ENCODE data around the gene TYW1. TPM values are rescaled to one million over a fixed set of nuclear protein-coding genes. Genes with fewer than 3 reads are reported as not detected.

TYW1 gene
- total and polyA plus RNA-seq, 2 of the 4 experiments (the other 2 are of a cell fraction), result 10.7 to 23.7 TPM

- H3K9ac ChIP-seq (ENCODE audit: low read depth, low read length), result no peak overlapping the region
- no peak overlapping the region for H3K23ac ChIP-seq (ENCODE audit: low read depth, low read length)
- TF ChIP-seq ELK1 (IDR thresholded peaks at IDR 0.05; ENCODE audit: borderline replicate concordance, low read depth, low read length), result no peak
- no peak for TF ChIP-seq MAZ (IDR thresholded peaks at IDR 0.05; ENCODE audit: borderline replicate concordance, low read depth, low read length)
- TF ChIP-seq FOS (IDR thresholded peaks at IDR 0.05; ENCODE audit: low read depth, low read length), result no peak
- TF ChIP-seq RFX5 (IDR thresholded peaks at IDR 0.05; ENCODE audit: low read depth, low read length), result no peak
- no peak for TF ChIP-seq MXI1 (IDR thresholded peaks at IDR 0.05; ENCODE audit: borderline replicate concordance, low read depth, low read length)
- TF ChIP-seq CEBPB (IDR thresholded peaks at IDR 0.05; ENCODE audit: low read depth, low read length), result no peak
- no peak for TF ChIP-seq CHD1 (IDR thresholded peaks at IDR 0.05; ENCODE audit: low read depth, low read length)
- no peak for TF ChIP-seq CTCF (conservative IDR thresholded peaks at IDR 0.05; ENCODE audit: low read depth, low read length)
- no peak for TF ChIP-seq MAFK (IDR thresholded peaks at IDR 0.05; ENCODE audit: low read depth, low read length)
- TF ChIP-seq BHLHE40 (IDR thresholded peaks at IDR 0.05; ENCODE audit: low read depth, low read length), result no peak
- BruUV-seq (replicated peaks), result no TSS peak
- H2AK5ac ChIP-seq (ENCODE audit: low read depth, low read length), result no peak overlapping the region
- dilution Hi-C loops (cut with HindIII; ENCODE audit: low sequenced_read_pairs, unreplicated experiment) (no loop called here), in situ Hi-C loops (cut with MboI; ENCODE audit: low sequenced_read_pairs) (no loop called here), intact Hi-C loops (cut with micrococcal nuclease) (no loop called here)
- POLR2A ChIA-PET (ENCODE audit: unreplicated experiment), result no interaction called here
- ATAC-seq (ENCODE audit: low read depth) (no peak), DNase-seq (no peak)
- H4K8ac ChIP-seq (ENCODE audit: low read depth in 2 of 2, low read length in 2 of 2), result no peak overlapping the region
- H3K27me3 ChIP-seq (ENCODE audit: control insufficient read depth, insufficient read depth, low read length), result no peaks in the 10 kb centered on the region
- peaks cover 3% of the 10 kb centered on the region; the same call in 1 of the 2 replicates for H3K9me1 ChIP-seq (ENCODE audit: insufficient read depth, low read length)
- H3K4ac ChIP-seq (ENCODE audit: low read depth, low read length), result no peak overlapping the region
- no peak overlapping the region for H4K91ac ChIP-seq (ENCODE audit: insufficient read depth, low read depth, low read length)
- H2AFZ ChIP-seq (replicated peaks; ENCODE audit: low read length, poor library complexity), result no peak overlapping the region
- H4K20me1 ChIP-seq (ENCODE audit: insufficient read depth, low read length), result no peaks in the 10 kb centered on the region; the same call in 1 of the 2 replicates
- no peak overlapping the region for H3K27ac ChIP-seq (ENCODE audit: insufficient read depth, low read length)
- no peak overlapping the region for H4K5ac ChIP-seq (ENCODE audit: low read depth, low read length)
- no peak overlapping the region for H2AK9ac ChIP-seq (replicated peaks; ENCODE audit: low read depth, low read length, poor library complexity)
- CTCF ChIA-PET, result no interaction called here
- H3K36me3 ChIP-seq (ENCODE audit: control insufficient read depth, insufficient read depth, low read length), result peaks cover 22% of the 10 kb centered on the region
- H3K14ac ChIP-seq (replicated peaks; ENCODE audit: low read depth, low read length), result no peak overlapping the region
- H3K9me3 ChIP-seq (ENCODE audit: control insufficient read depth, insufficient read depth, low read length), result no peaks in the 10 kb centered on the region
- H2BK20ac ChIP-seq (ENCODE audit: low read depth, low read length), result no peak overlapping the region
- no peak overlapping the region for H3K4me3 ChIP-seq (ENCODE audit: insufficient read depth, low read depth, low read length)
- no peaks in the 10 kb centered on the region; the same call in 1 of the 2 replicates for H3K4me1 ChIP-seq (ENCODE audit: control insufficient read depth, insufficient read depth, low read length)
- 100% methylated on average over 1 of the region's 3 CpGs; no CpG with 5 or more reads in 1 of the 2 experiments for WGBS, 2 experiments (ENCODE audit: extremely low coverage in 2 of 2, insufficient read length in 1 of 2)
- no peak overlapping the region for H3K56ac ChIP-seq (ENCODE audit: extremely low read depth, insufficient read depth, low read length)
- no peak overlapping the region for H2BK5ac ChIP-seq (ENCODE audit: low read depth, low read length, poor library complexity, severe bottlenecking)
- no peak overlapping the region for H3K18ac ChIP-seq (ENCODE audit: low read depth, low read length)
- no peak overlapping the region for H2BK120ac ChIP-seq (ENCODE audit: low read depth, low read length)
- peaks cover 8 to 14% of the 10 kb centered on the region in 2 experiments for H3K79me1 ChIP-seq (ENCODE audit: low read depth in 1 of 2, low read length in 2 of 2)
- H3K4me2 ChIP-seq (ENCODE audit: low read depth, low read length), result no peak overlapping the region
- no peak overlapping the region for H2BK15ac ChIP-seq (ENCODE audit: low read depth, low read length)
These were observed 25.9 kb downstream of the TYW1 start for GRCh38 chr7:67022511-67022910.
